Measurements from ENCODE around the gene RPS6KL1.
"Not testable (repeated sequence)": the region's sequence is repeated elsewhere in the genome, so short reads cannot be mapped to it uniquely, and the experiment has no call there.

RPS6KL1 gene

GRCh38 chr14:74934476-74935359 lies 11.7 kb upstream of the RPS6KL1 start:
- FAIRE-seq, result no peak

GRCh38 chr14:74934041-74934440 lies 11.0 kb upstream of the RPS6KL1 start:
- no peak for FAIRE-seq

- FAIRE-seq, result not testable (repeated sequence)
Measured at GRCh38 chr14:74932936-74933335, 9.9 kb upstream of the RPS6KL1 start.

- FAIRE-seq, result no peak
Measured at GRCh38 chr14:74932401-74932901, 9.4 kb upstream of the RPS6KL1 start.

- FAIRE-seq, result not testable (repeated sequence)
Measured at GRCh38 chr14:74931744-74932143, 8.7 kb upstream of the RPS6KL1 start.

- FAIRE-seq, result no peak
Measured at GRCh38 chr14:74929242-74929641, 6.2 kb upstream of the RPS6KL1 start.

- FAIRE-seq, result no peak
Measured at GRCh38 chr14:74927225-74927624, 4.2 kb upstream of the RPS6KL1 start.

- no peak for FAIRE-seq
Measured at GRCh38 chr14:74924061-74924460, 1.0 kb upstream of the RPS6KL1 start.

GRCh38 chr14:74921987-74922751 lies 891 bp downstream of the RPS6KL1 start:
- FAIRE-seq, result no peak

- FAIRE-seq, result no peak
Measured at GRCh38 chr14:74921053-74921620, 1.9 kb downstream of the RPS6KL1 start.

GRCh38 chr14:74920281-74920680 lies 2.8 kb downstream of the RPS6KL1 start:
- no peak for FAIRE-seq

- FAIRE-seq, result no peak
Measured at GRCh38 chr14:74919421-74920165, 3.5 kb downstream of the RPS6KL1 start.

- FAIRE-seq, result no peak
Measured at GRCh38 chr14:74918380-74918779, 4.7 kb downstream of the RPS6KL1 start.

- FAIRE-seq, result no peak
Measured at GRCh38 chr14:74917646-74918081, 5.4 kb downstream of the RPS6KL1 start.

GRCh38 chr14:74917178-74917543 lies 5.9 kb downstream of the RPS6KL1 start:
- no peak for FAIRE-seq

GRCh38 chr14:74915826-74916225 lies 7.2 kb downstream of the RPS6KL1 start:
- no peak for FAIRE-seq

- no peak for FAIRE-seq
Measured at GRCh38 chr14:74915426-74915825, 7.6 kb downstream of the RPS6KL1 start.

GRCh38 chr14:74913986-74914573 lies 9.0 kb downstream of the RPS6KL1 start:
- FAIRE-seq, result peak; percentile 67

- no peak for FAIRE-seq
Measured at GRCh38 chr14:74913393-74913910, 9.6 kb downstream of the RPS6KL1 start.

GRCh38 chr14:74912801-74913200 lies 10.3 kb downstream of the RPS6KL1 start:
- FAIRE-seq, result no peak

- FAIRE-seq, result no peak
Measured at GRCh38 chr14:74912111-74912510, 10.9 kb downstream of the RPS6KL1 start.

- FAIRE-seq, result no peak
Measured at GRCh38 chr14:74911704-74912103, 11.4 kb downstream of the RPS6KL1 start.

All from TTC549 (cell line).